ENCODE results near the gene GATM.

DNA sequence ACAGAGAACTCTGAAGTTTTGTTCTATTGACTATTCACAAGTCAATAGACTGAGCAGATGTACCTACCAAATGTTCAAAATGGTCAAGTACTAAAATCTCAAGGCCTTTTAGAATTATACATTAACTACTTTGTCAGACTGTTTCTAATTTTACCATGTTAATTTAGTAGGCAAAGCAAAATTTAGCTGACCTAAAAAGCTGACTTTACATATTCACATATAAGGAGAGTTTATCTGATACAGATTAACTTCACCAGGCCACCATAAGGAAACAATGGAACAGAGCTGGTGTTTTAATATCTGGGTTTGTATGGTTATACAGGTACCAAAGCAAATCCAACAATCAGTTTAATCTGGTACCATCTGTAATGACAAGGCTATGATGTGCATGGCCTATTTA, 15.9 kb downstream of the GATM start:
- no peak for TF ChIP-seq POLR2AphosphoS5 (IDR thresholded peaks at IDR 0.05; ENCODE audit: low read depth, low read length)
- TF ChIP-seq POLR2A (IDR thresholded peaks at IDR 0.05; ENCODE audit: low read depth, low read length), result no peak
- TF ChIP-seq TAF1 (IDR thresholded peaks at IDR 0.05; ENCODE audit: borderline replicate concordance, low read depth, low read length), result no peak

Measured in GM12892 (cell line).